ENCODE data around the gene CD2. TPM values are rescaled to one million over a fixed set of nuclear protein-coding genes. Genes with fewer than 3 reads are reported as not detected.

Gene CD2
- total RNA-seq, 1 donor from 2014 or later, result 8.3 TPM

DNA sequence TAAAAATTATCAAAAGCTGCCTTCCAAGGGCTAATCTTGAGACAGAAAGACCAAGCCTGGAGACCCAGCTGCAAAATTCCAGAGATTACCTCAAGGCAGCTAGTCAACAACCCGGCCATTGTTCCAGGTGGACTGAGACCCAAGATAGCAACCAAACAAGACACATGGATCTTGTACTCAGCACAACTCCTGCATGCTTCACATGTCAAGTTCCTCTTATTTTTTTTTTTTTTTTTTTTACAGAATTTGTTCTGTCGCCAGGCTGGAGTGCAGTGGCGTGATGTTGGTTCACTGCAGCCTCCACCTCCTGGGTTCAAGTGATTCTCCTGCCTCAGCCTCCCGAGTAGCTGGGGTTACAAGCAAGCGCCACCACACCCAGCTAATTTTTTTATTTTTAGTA is 40.1 kb downstream of the CD2 start:
- Histone ChIP-seq H3K27ac (no peak overlapping the region), H3K36me3 (no peaks in the 10 kb centered on the region), H3K27me3 (no peaks in the 10 kb centered on the region), H3K4me1 (no peaks in the 10 kb centered on the region), H3K4me3 (no peak overlapping the region), H3K9me3 (no peaks in the 10 kb centered on the region)
- intact Hi-C loops (cut with DNase I), result no loop called here
- DNase-seq (ENCODE audit: extremely low spot score in 2 of 2), result no peak
- TF ChIP-seq POLR2A (IDR thresholded peaks at IDR 0.05), result no peak
- TF ChIP-seq, protein P1, sequence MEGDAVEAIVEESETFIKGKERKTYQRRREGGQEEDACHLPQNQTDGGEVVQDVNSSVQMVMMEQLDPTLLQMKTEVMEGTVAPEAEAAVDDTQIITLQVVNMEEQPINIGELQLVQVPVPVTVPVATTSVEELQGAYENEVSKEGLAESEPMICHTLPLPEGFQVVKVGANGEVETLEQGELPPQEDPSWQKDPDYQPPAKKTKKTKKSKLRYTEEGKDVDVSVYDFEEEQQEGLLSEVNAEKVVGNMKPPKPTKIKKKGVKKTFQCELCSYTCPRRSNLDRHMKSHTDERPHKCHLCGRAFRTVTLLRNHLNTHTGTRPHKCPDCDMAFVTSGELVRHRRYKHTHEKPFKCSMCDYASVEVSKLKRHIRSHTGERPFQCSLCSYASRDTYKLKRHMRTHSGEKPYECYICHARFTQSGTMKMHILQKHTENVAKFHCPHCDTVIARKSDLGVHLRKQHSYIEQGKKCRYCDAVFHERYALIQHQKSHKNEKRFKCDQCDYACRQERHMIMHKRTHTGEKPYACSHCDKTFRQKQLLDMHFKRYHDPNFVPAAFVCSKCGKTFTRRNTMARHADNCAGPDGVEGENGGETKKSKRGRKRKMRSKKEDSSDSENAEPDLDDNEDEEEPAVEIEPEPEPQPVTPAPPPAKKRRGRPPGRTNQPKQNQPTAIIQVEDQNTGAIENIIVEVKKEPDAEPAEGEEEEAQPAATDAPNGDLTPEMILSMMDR (IDR thresholded peaks at IDR 0.05), result no peak
- TF ChIP-seq POLR2AphosphoS5 (IDR thresholded peaks at IDR 0.05; ENCODE audit: insufficient read depth in 1 of 2, low read depth in 1 of 2), result no peak

DNA sequence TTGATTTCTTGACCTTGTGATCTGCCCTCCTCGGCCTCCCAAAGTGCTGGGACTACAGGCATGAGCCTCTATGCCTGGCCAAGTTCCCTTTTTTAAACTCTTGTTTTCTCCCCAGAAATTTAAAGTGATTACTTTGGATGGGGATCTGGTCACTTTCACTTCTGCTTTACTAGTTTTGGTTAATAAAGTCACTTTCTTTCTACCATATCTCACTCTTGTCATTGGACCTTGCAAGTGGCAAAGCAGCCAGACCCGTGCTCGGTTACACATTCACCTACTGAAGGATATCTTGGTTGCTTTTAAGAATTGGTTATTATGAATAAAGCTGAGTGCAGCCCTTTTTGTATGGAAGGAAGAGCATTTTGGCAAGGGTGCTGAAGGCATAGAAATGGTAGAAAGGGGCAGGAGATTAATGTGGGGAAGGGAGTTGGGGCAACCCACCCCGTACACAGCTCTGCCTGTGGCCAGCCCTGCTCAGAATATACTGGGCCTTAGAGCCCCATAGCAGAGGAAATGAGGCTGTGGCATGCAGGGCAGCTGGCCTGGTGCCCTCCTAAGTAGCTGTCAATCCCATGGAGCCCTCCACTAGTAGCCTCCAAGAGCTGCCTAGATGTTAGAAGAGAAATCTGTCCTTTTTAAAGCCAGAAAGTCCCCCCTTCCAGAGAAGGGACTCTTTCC is 40.7 kb downstream of the CD2 start:
- no peak overlapping the region for H3K4me3 ChIP-seq
- TF ChIP-seq POLR2AphosphoS5 (IDR thresholded peaks at IDR 0.05; ENCODE audit: insufficient read depth in 1 of 2, low read depth in 1 of 2) (no peak), POLR2A (IDR thresholded peaks at IDR 0.05) (no peak)
- TF ChIP-seq, protein P1 (IDR thresholded peaks at IDR 0.05), result no peak
- intact Hi-C loops (cut with DNase I), result no loop called here
- H3K9me3 ChIP-seq, result no peaks in the 10 kb centered on the region
- H3K36me3 ChIP-seq, result no peaks in the 10 kb centered on the region
- no peaks in the 10 kb centered on the region for H3K4me1 ChIP-seq
- no peak overlapping the region for H3K27ac ChIP-seq
- no peaks in the 10 kb centered on the region for H3K27me3 ChIP-seq
- no peak for DNase-seq (ENCODE audit: extremely low spot score in 2 of 2)

DNA sequence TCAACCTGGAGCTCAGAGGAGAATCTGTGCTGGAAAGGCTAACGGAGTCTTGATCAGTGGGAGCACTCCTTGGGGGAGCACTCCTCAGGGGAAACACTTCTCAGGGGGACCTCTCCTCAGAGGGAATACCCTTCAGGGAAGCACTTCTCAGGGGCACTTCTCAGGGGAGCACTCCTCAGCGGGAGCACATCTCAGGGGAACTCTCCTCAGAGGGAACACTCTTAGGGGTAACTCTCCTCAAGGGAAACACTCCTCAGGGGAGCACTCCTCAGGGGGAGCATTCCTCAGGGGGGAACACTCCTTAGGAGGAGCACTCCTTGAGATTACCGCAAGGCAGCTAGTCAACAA is 41.2 kb downstream of the CD2 start:
- no peaks in the 10 kb centered on the region for H3K36me3 ChIP-seq
- no peaks in the 10 kb centered on the region for H3K9me3 ChIP-seq
- intact Hi-C loops (cut with DNase I), result no loop called here
- TF ChIP-seq POLR2AphosphoS5 (IDR thresholded peaks at IDR 0.05; ENCODE audit: insufficient read depth in 1 of 2, low read depth in 1 of 2), result no peak
- TF ChIP-seq, protein P1 (IDR thresholded peaks at IDR 0.05), result no peak
- no peak for TF ChIP-seq POLR2A (IDR thresholded peaks at IDR 0.05)
- H3K27me3 ChIP-seq, result no peaks in the 10 kb centered on the region
- H3K4me3 ChIP-seq, result no peak overlapping the region
- DNase-seq (ENCODE audit: extremely low spot score in 2 of 2), result no peak
- H3K27ac ChIP-seq, result no peak overlapping the region
- H3K4me1 ChIP-seq, result no peaks in the 10 kb centered on the region

DNA sequence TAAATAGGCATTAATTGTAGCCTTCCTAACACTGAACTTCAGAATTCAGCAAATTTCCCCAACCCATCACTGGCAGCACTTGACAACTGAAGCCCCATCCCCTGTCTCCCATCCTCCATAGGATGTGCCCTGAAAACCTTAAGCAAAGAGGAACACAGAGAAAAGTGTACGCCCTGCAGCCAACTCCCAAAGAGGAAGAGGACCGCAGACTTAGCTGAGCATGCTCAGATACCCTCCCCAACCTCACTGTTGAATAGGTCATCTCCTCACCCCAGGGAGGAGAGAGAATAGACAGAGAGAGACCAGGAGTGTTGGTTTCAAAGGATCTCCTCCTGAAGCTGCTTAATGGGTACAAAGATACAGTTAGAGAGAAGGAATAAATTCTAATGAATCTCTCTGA is 50.5 kb downstream of the CD2 start:
- intact Hi-C loops (cut with DNase I), result no loop called here
- peak overlapping the region in 1 of 2 donors; percentile 6 for H3K4me3 ChIP-seq
- no peak for TF ChIP-seq POLR2A (IDR thresholded peaks at IDR 0.05)
- TF ChIP-seq, protein P1 (IDR thresholded peaks at IDR 0.05), result no peak
- TF ChIP-seq POLR2AphosphoS5 (IDR thresholded peaks at IDR 0.05; ENCODE audit: insufficient read depth in 1 of 2, low read depth in 1 of 2), result no peak
- no peak overlapping the region for H3K27ac ChIP-seq
- no peaks in the 10 kb centered on the region for H3K9me3 ChIP-seq
- H3K36me3 ChIP-seq, result no peaks in the 10 kb centered on the region
- DNase-seq (ENCODE audit: extremely low spot score in 2 of 2), result no peak
- peaks cover 7% of the 10 kb centered on the region for H3K4me1 ChIP-seq
- H3K27me3 ChIP-seq, result no peaks in the 10 kb centered on the region

DNA sequence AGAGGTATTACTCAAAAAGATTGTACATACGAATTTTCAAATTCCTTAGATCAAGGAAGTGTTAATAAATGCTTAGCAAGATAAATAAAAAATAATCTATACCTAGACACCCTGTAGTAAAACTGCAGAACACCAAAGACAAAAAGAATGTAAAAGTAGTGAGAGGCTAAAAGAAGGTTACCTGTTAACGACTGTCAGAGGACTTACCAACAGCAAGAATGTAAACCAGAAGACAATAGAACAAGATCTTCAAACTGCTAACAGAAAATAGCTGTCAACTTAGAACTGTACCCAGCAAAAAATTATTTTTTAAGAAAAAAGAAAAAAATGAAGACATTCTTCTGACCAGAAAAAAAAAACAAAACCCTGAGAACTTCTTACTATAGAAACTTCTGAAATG is 51.2 kb downstream of the CD2 start:
- H3K27ac ChIP-seq, result no peak overlapping the region
- intact Hi-C loops (cut with DNase I), result no loop called here
- H3K9me3 ChIP-seq, result no peaks in the 10 kb centered on the region
- no peaks in the 10 kb centered on the region for H3K36me3 ChIP-seq
- DNase-seq (ENCODE audit: extremely low spot score in 2 of 2), result no peak
- TF ChIP-seq POLR2AphosphoS5 (IDR thresholded peaks at IDR 0.05; ENCODE audit: insufficient read depth in 1 of 2, low read depth in 1 of 2) (no peak), POLR2A (IDR thresholded peaks at IDR 0.05) (no peak)
- TF ChIP-seq, protein P1 (IDR thresholded peaks at IDR 0.05), result no peak
- H3K4me1 ChIP-seq, result peaks cover 7% of the 10 kb centered on the region
- H3K27me3 ChIP-seq, result no peaks in the 10 kb centered on the region
- no peak overlapping the region for H3K4me3 ChIP-seq
